HG03108 (cell line): ENCODE measurements around the gene PLA2G4E.

Experiments used
- ATAC-seq: cut with Tn5 transposase; IDR thresholded peaks from one replicate; pipeline ENCODE4 v1.9.1; 2021; ENCODE audit warnings: moderate library complexity; ENCODE audit not compliant: unreplicated experiment

PLA2G4E gene

DNA sequence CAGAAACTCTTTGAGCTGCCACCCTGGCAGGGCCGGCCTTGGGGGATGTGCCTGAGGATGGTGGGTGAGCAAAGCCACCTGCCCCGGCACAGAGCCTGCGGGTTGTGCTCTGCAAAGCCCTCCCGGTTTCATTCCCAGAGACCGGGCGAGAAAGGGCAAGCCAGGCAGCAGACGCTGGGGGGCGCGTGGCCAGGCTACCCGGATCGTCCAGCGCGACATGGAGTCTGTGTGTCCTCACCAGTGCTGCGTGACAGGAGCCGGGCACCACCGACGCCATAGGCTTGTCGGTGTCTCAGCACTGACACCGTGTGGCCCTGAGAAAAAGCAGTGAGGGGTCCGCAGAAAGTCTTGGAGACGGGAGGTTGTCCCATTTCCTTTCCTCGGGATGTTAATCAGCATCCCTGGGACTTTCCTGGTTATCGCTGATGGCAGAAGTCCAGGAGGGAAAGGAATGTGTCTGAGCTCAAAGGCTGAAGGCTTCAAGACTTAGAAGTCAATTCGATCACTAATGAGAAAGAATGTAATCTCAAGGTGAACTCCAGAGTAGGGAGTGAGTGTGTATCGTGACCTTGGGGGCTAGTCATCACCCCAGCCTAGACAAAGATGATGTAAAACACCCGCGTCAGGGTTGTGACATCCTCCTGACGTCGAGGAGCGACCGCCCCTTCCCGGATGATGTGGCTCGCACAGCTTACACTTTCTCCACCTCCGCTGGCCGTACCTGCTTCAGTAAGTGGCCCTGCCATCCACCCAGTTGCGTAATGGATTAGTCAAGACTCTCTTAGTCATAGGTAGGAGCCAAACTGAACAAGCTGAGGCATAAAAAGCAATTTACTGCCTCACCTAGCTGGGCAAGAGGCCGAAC lies 36.3 kb upstream of the PLA2G4E start:
- ATAC-seq: peak; percentile 56

DNA sequence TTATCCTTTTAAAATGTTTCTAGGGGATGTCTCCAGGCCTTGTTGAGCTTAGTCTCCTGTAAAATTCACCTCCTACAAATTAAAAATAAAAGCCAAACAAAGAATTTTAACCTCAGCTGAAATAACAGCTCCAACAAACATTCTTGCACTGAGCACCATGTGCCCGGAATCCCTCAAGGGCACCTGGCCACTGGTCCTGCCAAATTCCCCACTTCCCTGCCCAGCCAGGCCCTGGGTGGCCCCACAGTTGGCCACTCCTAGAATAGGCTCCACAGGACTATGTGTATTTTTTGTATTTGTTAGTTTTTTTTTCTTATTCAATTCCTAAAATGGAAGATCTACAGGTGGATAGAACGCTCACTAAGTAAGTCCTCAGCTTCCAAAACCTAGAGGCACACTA lies 33.1 kb upstream of the PLA2G4E start:
- no peak for ATAC-seq

DNA sequence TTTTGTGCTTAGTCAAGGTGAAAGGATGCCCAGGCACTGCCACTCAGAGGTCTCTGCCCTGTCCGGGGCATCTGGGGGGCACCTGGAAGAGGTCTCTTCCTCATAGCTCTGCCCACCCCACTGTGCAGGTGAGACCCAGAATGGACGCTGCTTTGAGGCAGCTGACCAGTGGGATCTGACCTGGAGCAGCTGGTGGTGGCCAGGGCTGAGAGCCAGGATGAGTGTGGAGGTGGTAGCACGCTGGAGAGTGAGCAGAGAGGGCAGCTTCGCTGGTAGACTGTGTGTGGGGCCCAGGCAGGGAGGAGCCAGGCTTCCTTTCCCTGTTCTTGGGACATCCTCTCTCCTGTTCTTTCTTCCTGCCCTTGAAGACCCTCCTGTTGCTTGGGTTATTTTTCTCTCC lies 32.2 kb upstream of the PLA2G4E start:
- ATAC-seq: no peak

DNA sequence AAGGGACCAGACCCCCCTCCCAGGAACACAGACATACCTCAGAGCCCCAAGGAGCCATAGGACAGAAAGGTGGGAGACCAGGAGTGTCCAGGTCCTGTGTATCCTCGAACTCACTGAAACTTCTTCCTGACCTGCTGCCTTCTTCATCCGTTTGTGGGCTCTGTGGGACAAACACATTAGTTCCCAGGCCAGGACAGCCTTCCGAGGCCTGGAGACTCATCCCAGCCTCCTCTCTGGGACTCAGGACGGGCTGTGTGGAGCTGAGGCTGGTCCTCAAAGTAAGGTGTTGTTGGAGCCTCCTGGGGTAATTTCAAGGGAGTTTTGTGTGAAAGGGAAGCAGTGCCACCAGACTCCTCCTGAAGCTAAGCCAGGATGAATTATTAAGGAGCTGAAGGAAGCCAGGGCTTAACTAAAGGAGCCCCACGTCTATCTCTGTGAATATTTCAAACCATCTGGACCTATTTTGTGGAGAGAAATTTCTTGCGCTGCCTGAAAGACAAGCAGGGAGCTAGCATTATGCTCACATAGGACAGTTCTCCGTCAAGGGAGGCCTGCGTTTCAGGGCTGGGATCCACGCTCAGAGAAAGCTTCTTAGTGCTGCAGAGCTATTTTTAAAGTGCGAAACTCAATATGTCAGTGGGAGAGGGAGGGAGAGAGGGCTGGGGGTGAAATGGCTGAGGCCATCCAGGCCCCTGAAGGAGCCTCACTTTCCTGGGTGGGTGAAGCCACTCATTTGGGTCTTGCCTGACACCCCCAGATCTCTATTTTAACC lies 29.8 kb upstream of the PLA2G4E start:
- no peak for ATAC-seq

DNA sequence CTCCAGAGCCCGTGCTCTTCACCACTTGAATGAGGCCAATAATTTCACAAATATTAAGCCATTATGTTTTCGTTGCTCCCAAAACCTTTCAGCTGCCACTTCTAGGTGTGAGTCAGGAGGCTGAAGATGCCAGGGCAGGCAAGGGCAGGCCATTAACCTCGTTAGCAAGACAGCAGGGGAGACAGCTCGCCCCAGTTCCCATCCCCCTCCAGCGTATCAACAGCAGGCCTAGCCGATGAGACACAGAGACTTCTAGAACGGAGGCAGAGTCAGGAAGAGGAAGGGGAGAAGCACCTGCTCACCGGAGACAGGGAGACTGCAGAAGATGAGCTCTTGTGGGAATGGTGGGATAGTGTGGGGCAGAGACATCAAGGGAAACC lies 28.0 kb upstream of the PLA2G4E start:
- no peak for ATAC-seq

DNA sequence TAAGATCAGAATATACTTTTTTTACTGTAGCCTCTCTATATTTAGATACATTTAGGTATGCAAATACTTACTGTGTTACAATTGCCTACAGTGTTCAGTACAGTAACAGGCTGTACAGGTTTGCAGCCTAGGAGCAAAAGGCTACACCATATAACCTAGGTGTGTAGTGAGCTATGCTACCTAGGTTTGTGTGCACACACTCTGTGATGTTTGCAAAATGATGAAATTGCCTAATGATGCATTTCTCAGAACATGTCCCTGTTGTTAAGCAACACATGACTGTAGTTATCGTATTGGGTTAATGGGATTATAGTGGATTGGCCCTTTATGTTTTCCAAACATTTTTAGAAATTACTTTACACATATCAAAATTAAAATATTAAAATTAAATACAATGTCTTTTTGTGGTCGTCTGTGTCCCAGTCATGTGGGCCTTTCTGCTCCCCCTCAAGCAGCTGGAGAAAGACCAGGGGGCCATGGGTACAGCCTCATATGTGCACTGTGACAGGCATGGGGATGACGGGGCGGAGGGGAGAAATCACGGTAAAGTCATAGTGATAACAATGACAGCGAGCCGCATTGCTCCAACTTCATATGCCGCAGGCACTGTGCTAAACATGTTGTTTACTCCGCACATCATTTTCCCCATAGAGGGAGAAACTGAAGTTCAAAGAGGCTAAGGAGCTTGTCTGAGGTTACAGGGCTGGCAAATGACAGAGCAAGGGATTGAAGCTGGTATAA lies 27.4 kb upstream of the PLA2G4E start:
- no peak for ATAC-seq

DNA sequence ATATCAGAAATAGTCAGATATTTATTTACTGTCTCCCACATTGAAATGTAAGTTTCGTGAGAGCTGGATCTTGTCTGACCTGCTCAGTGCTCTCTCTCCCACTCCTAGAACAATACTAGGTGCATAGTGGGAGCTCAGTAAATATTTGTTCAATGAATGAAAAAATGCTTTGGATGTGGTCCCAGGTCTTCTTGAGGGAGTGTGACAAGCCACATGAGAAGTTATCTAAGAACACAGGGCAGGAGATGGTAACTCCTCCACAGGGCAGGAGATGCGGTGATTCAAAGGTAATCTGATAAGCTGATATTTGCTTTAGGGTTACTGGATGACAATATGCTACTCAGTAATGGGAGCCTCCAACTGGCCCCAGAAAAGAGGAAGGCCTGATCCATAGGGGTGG lies 25.8 kb upstream of the PLA2G4E start:
- no peak for ATAC-seq

DNA sequence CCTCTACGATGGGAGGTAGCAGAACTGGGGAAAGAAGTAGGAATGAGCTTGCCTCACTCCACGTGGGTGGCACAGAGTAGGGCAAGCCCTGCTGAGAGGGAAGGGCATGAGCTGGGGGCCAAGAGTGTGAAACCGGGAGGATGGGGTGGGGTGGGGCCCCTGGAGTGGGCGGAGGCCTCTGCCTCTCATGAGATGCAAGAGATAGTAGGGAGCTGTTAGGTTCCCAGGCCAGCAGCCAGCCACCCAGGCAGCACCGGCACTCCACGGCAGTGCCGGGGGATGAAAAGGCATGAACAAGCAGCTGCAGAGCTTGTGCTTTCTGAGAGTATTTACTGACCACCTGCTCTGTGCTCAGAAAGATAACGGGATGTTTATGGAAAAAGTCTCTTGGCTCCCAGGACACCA lies 24.4 kb upstream of the PLA2G4E start:
- ATAC-seq: no peak

DNA sequence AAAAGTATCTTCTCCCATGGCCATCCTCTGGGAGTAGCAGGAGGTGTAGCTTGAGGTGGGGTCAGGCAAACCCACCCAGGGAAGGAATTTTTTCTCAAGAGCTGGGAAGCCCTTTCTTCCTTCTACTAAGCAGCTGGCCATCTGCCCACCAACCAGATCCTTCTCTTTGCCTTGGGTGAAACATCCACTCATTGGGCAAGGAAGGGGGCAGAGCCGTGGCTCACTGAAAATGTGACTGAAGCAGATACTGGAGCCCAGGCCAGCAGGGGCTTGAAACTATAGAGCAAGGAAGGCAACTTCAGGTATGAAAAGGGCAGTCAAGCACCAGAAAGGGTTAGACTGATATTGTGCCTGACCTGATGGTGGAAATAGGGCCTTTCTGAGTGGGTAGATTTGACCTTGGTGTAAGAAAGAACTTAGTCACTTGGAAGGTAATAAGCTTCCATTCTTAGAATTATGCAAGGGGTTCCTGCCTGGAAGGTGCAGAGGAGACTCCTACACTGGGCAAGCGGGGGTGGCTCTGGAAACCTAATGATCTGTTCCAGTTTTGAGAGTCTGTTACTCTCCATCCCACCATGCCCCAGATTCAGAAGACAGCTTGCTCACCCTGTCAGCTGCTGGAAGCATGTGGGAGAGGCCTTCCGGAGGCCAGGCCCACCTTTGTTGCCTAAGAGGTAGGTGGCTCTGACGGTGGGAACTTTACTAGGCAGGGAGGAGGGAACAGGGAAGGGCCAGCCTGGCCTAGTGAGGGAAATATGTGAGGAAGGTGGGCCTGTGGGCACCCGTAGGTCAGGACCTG lies 22.0 kb upstream of the PLA2G4E start:
- no peak for ATAC-seq

DNA sequence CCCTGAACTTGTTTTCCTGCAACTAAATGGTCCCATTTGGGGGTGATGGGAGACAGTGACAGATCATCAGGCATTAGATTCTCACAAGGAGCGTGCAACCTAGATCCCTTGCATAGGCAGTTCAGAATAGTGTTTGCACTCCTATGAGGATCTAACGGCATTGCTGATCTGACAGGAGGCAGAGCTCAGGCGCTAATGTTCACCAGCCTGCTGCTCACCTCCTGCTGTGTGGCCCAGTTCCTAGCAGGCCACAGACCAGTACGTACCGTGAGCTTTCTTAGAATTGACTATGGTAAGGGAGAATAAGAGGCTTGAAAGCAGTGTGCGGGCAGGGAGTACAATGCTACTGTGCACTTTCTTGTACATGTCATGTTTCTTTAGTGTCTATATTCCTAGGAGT lies 17.6 kb upstream of the PLA2G4E start:
- no peak for ATAC-seq

DNA sequence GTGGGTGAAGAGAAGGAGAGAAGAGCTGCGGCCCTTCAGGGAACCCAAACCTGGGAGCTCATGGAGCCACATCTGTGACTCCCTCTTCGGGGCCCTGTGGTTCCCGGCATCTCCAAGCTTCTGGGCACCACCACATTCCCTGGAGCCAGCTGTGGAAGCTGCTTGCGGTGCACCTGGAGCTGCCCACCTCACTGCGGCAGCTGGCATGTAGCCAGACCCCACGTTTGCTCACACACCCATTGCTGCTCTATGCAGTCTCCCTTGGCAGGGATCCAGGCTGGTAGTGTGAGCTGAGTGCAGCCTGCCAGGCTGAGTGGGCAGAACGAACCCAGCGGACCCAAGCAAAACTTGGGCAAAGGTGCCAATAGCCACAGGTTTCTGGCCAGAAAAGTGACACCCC lies 16.8 kb upstream of the PLA2G4E start:
- no peak for ATAC-seq

DNA sequence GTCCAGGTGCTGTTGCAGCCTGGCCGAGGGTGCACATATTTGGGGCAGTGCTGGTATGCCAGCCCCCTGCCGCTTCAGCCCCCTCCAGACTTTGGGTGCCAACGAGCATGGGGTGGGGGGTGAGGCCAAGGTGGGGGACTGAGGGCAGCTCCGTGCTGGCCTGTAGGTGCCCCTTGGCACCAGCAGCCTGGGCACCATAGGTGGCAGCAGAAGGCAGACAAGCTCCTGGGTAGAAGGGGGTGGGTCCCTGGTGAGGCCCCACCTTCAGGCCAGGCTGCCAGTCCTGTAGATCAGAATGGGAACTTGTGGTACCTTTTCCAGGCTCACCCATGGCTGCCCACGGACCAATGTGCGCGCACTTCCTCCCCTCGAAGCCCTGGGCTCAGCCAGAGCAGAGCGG lies 16.1 kb upstream of the PLA2G4E start:
- ATAC-seq: no peak

DNA sequence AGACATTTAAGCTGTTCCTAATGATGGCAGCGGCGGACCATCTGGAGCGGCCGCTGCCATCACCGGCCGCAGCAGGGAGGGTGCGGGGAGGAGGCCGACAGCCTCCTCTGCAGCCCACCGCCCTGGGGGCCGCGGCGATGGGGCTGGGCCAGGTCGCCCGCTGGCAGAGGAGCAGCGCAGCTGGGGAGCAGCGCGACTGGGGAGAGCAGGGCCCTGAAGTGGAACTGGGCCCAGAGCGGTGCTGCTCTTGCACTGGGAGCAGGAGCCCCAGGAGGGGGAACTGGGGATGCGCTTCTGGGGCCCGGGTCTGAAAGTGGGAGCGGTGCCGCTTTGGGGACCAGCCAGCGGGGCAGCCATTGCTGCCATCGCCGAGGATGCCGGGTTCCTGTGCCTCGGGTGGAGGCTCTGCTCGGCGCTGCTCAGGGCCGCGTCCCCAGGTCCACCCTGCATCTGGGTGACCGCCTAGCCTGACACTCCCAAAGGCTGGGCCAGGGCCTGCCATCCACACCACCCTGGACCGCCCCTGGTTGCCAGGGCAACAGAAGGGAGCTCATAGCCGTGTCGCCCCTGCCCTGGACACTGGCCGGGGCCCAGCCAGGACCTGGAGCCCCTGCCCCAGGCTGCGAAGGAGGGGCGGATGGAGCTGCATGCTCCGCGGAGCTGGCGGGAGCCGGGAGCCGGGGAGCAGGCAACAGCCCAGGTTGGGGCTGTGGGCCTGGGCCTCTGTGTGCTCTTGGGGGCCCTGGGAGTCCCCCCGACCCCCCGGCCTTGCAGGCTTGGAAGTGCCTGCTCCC lies 15.5 kb upstream of the PLA2G4E start:
- ATAC-seq: no peak

DNA sequence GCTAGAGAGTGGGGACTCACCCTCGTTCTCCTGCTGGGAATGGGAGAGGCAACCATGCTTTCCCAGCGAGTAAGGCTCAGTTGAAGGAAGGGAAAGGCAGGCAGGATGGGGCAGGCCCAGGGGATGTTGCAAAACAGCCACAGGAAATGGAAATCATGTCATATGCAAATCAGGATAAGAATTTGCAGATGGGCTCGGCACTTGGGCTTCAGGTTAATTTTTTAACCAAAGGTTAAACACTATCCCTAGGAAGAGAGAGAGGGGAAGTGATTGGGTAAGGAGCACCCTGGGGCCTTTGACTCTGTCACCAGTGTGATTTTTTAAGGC lies 14.6 kb upstream of the PLA2G4E start:
- ATAC-seq: peak; percentile 59

DNA sequence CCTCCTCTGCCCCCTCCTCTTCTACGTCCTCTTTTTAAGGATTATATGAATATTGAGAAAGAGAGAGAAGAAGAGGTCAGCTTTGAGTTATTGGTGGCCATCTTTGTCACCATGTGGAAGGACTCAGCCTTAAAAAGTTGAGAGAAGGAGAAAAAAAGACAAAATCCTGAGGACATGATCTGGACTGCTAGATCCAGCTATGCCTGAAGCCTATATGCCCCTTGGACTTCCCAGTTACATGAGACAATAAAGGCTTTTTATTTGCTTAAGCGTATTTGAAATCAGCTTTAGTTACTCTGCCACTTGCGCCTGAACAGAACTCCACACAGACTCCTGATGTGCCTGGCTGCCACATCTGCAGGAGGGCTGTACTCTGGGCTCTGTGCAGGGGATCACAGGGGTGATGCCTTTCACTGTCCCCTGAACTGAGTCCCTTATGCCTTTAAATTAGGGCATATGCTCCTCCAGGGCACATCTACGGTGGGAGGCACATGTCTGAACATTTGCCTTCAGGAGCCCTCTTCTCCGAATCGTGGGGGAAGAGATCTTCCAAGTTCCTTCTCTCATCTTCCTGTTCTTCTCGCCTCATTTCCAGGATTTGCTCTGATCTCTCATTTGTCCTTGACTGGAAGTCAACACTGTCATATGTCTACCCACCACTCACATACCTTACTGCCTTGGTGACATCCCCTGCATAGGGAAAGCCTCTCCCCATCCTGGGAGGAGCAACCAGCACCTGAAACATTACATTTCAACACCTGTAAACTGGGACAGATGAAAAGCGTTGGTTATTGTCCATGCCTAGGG lies 14.0 kb upstream of the PLA2G4E start:
- no peak for ATAC-seq

DNA sequence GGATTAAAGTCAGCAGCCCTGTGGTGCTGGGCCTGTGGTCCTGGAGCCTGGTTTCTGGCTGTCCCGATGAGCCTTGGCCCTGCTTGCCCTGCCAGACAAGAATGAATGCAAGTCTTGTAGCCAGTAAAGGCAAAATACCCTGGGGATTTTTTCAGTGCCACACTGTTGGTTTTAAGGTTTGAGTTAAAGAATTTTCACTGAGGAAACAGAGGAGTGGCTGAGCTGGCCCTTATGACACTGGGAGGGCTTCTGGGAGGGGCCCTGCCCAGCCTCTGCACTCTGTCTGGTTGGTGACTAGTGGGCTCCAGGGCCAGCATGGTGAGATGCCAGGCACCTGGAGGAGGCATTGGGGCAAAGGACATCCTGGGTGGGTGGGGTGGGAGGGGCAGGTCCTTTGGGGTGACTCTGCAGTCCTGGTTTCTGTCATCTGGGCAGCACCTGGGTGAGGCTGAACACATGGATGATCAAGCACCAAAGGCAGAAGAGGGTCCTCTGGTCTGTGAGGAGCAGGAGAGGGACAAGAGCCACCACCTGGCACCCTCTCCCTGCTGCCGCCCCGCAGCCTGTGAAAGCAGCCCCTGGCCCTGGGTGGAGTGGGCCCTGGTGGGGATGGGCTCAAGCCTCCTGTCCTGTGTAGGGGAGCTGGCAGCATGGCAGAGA lies 12.5 kb upstream of the PLA2G4E start:
- ATAC-seq: no peak

DNA sequence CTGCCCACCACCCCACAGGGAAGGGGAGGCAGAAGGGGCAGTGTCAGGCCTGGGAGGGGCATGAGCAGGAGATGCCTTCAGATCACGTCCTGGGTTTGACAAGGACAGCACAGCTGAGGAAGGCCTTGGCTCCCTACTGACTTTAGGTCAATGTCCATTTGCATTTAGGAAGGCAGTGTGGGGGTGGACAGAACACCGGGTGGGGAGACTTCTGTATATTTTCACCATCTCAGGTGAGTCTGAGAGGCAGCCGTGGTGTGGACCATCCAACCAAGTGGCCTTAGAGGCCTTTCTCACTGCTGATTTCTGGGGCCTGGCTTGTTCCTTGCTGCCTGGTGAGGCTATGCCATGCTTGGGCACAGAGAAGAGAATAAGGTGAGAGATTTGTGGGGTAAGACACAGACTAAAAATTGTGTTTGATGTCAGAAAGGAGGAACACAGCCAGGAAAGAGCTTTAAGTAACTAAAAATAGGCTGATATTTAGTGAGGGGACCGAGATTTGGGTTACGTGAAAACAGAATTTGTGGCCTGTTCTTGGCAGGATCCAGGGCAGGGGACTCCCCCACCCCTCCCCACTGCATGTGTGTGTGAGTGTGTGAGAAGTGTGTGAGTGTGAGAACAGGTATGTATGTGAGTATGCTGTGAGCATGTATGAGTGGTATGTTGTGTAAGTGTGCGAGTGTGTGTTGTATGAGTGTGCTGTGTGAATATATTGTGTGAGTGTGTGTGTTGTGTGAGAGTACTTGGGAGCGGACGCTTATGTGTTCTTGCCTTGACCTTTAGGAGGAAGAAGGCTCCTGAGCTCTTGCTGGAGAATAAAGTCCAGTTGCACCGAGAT lies 11.8 kb upstream of the PLA2G4E start:
- ATAC-seq: no peak
